GM19099 (cell line): ENCODE measurements around the gene COL4A1.

Experiments
- POLR2A ChIP-seq: IDR thresholded peaks from 3 replicates; pipeline ENCODE4 v1.6.1; 2011; ENCODE audit warnings: low read depth; ENCODE audit not compliant: insufficient read length; ENCODE audit errors: extremely low read depth

The COL4A1 gene

DNA sequence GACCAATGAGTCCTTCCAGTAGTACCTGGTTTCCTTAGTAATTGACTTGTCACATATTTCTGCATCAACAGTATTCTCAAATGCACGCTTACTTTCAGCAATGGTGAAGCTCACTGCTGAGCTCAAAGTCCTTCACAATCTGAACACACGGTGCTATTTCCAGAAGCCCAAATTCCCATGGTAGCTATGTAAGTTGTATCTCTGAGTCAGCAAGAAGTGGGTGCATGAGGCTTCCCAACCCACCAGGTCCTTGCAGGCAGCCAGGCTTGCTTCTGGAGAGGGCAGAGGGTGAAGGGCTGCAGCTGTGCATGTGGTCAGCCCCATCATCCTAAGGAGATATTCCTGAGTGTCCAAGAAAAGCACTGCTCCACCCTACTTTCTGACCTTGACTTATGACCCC is 25.8 kb upstream of the COL4A1 start:
- no peak for TF ChIP-seq POLR2A

DNA sequence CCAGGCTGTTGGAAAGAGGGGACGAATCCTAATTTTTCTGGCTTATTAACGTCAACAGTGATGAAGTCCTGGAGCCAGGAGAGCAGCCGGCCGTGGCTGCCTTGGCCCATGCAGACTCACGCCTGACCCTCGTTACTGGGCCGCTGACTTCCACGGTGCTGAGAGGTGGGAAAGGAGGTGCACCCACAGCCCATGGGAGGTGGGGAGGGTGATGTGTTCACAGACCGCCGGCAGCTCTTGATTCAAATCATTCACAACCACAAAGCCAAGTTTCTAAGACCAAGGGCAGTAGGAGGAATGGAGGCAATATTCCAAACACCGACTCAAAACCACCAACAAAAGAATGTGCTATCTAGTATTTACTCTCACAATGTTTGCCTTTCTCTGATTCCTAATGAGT is 24.4 kb upstream of the COL4A1 start:
- TF ChIP-seq POLR2A = no peak

DNA sequence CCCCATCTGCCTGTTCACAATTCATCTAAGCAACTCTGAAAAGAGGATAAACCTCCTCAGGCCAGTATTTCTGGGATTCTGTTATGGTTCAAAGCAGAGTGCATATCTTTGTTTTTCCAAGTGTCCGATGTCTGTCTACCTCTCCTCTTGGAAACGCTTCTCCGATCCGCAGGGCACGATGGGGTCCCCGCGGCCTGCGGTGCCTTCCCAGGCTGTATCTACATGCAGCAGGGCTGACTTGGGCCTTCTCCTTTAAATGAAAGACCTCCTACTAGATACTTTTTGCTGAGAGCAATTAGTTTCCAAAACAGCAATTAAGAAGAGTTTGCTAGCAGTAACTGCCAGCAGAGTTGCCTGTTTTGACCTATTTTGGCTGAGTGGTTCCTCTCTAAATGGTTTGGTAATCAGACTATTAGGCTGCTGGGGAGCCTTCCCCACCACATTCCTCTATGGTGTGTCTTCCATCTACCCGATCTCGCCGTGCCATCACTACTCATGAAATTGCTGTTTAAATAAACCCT is 23.6 kb upstream of the COL4A1 start:
- no peak for TF ChIP-seq POLR2A

GRCh38 chr13:110329798-110330461 is 23.0 kb upstream of the COL4A1 start:
- TF ChIP-seq POLR2A = no peak

DNA sequence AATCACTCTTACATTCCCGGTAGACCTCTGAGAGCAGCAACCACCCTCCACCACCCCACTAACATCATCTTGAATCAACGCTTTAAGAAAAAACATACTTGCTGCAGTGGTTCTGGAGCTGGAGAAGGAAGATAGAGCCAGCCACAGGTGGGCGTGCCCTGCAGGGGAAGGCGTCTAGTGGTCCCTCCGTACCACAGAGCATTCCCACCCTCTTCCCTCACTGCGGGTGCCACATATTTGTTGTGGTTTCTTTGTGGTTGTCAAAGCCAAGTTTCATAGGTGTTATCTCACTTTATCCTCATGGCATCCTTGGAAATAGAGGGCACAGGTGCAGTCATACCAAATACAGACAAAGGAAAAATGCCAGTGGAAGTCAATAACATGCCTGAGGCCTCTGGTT is 22.3 kb upstream of the COL4A1 start:
- no peak for TF ChIP-seq POLR2A

GRCh38 chr13:110328573-110328972 is 21.6 kb upstream of the COL4A1 start:
- TF ChIP-seq POLR2A = no peak

GRCh38 chr13:110327051-110327721 is 20.2 kb upstream of the COL4A1 start:
- no peak for TF ChIP-seq POLR2A

DNA sequence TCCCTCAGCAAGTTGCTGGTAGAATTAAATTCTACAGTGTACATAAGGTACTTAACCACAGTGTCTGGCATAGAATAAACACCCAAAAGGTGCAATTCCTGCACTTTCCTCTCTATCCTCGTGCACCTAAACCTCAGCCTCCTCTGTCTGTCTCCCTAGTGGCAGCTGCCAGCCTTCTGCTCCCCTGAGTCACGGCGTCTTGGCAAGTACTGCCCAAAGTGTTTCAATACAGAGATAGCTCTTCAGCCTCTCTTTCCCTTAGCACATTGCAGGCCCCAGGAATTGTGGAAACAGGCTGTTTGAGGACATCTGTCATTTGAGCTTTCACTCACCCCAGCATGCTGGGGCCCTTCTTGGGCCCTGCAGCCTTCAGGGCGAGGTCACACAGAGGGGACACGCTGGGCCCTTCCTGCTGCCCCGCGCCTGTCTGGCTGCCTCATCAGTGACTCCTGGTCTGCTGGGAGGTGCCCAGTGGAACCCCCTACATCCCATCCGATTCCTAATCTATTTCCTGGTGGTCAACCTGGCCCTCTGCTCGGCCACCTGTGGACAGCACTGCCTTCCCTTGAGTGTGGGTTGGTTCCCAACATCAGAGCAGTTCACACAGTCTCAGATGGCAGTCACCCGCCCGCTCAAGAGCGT is 19.4 kb upstream of the COL4A1 start:
- no peak for TF ChIP-seq POLR2A

GRCh38 chr13:110324026-110324749 is 17.2 kb upstream of the COL4A1 start:
- TF ChIP-seq POLR2A = no peak

DNA sequence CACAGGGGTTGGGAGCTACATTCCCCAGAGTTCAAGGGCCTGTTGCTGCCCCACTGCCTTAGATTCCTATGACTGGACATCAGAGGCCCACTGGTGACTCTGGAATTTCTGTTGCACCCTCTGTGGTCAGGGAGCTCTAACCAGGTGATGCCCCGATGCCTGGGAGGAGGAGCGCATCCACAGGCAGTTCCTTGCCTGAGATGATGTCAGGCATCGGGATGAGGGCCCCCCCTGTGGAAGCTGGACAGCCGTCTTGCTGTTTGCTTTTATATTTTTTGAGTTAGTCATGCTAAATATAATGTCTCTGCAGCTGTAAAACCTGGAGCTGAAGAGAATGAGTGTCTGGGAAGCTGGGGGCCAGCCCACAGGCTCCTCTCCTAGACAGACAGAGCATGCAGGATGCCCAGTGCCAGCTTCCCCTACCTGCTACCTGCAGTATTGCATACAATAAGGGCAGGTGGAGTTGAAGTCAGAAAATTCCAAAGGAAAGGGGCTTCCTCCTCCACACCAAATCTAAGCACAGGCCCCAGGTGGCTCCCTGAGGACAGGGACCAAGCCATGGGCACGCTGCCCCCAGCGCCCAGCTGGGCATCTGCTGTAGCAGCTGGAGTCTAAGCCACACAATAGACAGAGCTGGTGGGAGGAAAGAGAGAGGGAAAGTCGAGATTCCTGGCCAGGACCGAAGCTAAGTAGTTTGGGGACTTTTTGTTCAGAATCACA is 16.4 kb upstream of the COL4A1 start:
- no peak for TF ChIP-seq POLR2A

GRCh38 chr13:110322828-110323171 is 15.8 kb upstream of the COL4A1 start:
- no peak for TF ChIP-seq POLR2A

- no peak for TF ChIP-seq POLR2A
Measured at GRCh38 chr13:110322126-110322827, 15.3 kb upstream of the COL4A1 start.

DNA sequence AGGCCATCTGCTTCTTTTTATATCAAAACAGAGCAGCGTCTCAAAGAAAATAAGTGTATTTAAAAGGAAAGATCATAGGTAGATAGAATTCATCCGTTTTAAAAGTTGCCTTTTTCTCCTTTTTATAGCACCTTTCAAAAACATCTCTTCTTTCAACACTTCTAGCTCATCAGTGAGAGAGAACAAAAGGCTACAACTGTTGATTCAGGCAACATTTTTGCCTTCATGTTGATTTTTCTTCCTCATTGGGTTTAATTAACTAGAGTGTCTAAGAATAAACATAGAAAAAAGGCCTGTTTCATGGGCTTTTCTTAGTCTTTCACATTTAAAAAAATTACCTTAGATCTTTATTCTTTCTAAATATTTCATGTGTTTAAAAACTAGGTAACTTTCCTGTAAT is 13.7 kb upstream of the COL4A1 start:
- no peak for TF ChIP-seq POLR2A

GRCh38 chr13:110319774-110320509 is 13.0 kb upstream of the COL4A1 start:
- no peak for TF ChIP-seq POLR2A

- no peak for TF ChIP-seq POLR2A
Measured at GRCh38 chr13:110319397-110319773, 12.4 kb upstream of the COL4A1 start.
